LNCaP clone FGC (cell line): Measurements from ENCODE around the gene PEX11G.

Source experiments
- DNase-seq: peaks from one replicate; pipeline ENCODE4 v3.0.0-alpha.2; 2011; ENCODE audit warnings: low read depth
- H3K4me3 ChIP-seq: 2 replicates; pipeline ENCODE4 v1.5.1; 2011; ENCODE audit warnings: mild to moderate bottlenecking, low read depth, low read length, control low read depth
- CTCF ChIP-seq: IDR thresholded peaks from 2 replicates; pipeline ENCODE4 v1.5.1; 2012; ENCODE audit warnings: mild to moderate bottlenecking; ENCODE audit not compliant: control insufficient read depth, insufficient read depth; ENCODE audit errors: extremely low read depth

Gene PEX11G

GRCh38 chr19:7520131-7521051 lies 31.6 kb upstream of the PEX11G start:
- no peak for DNase-seq
- TF ChIP-seq CTCF: no peak
- no peak overlapping the region for H3K4me3 ChIP-seq

GRCh38 chr19:7519361-7520130 lies 30.7 kb upstream of the PEX11G start:
- TF ChIP-seq CTCF: no peak
- H3K4me3 ChIP-seq: no peak overlapping the region

GRCh38 chr19:7516878-7517277 lies 28.0 kb upstream of the PEX11G start:
- TF ChIP-seq CTCF: no peak
- peak overlapping the region; percentile 86 for H3K4me3 ChIP-seq
- DNase-seq: no peak

More at GRCh38 chr19:7519361-7520130, 30.7 kb upstream of the PEX11G start:
- DNase-seq: no peak

- H3K4me3 ChIP-seq: peak overlapping the region; percentile 86
- TF ChIP-seq CTCF: no peak
Observed at GRCh38 chr19:7516333-7516732, 27.5 kb upstream of the PEX11G start.

GRCh38 chr19:7515645-7516151 lies 26.9 kb upstream of the PEX11G start, which contains the start of gene ZNF358:
TSS of gene ZNF358 (plus strand) at chr19:7516103. CDS start at chr19:7519243, 3,140 bp downstream.
- DNase-seq: no peak
- H3K4me3 ChIP-seq: peak within 1 kb of the TSS; percentile 86
- TF ChIP-seq CTCF: no peak

More at GRCh38 chr19:7516333-7516732, 27.5 kb upstream of the PEX11G start:
- DNase-seq: no peak

GRCh38 chr19:7515110-7515644 lies 26.3 kb upstream of the PEX11G start:
- H3K4me3 ChIP-seq: peak overlapping the region; percentile 50
- DNase-seq: no peak
- TF ChIP-seq CTCF: no peak
